ENCODE results near the gene GRM8. TPM values are rescaled to one million over a fixed set of nuclear protein-coding genes. Genes with fewer than 3 reads are reported as not detected.

GRM8 gene
- total RNA-seq, 6 donors from 2014 or later = 0.49 to 6.5 (median 1.8) TPM; not detected in 3

DNA sequence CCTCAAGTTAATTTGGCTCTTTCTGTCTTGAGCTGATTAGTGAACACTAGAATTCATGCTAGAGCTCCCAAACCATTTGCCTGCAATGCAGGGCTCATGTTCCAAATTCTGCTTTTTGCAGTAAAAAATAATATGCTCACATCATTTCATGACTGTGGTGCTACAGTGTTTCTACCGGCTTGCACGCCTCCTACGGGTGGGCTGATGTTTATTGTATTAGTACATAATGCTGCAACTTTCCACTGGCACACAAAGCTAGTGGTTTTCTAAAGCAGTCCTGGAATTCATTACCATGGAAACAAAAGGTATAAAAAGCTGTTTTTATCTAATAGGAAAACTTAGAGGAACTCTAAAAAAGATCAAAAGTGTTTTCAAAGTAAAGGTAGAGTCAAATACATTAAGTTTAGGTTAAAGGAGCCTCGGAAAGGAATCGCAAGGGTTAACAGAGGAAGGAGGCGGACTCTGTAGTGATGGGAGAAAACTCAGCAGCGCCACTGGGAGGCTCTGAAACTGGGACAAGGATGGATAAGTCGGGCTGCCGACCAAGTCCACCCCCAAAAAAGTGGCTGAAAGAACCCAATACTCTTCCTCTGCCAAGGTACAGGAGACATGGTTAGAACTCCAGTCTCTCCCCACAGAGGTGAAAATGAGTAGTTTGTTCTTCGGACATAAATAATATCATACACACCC is 25.9 kb downstream of the GRM8 start:
- no peak overlapping the region for H3K27ac ChIP-seq
- DNase-seq (no peak), ATAC-seq (ENCODE audit: low FRiP score in 2 of 2) (no peak)
- H3K36me3 ChIP-seq = no peaks in the 10 kb centered on the region
- TF ChIP-seq EP300 (IDR thresholded peaks at IDR 0.05) (no peak), POLR2AphosphoS5 (IDR thresholded peaks at IDR 0.05) (no peak), POLR2A (IDR thresholded peaks at IDR 0.05) (no peak)
- TF ChIP-seq, protein P1, sequence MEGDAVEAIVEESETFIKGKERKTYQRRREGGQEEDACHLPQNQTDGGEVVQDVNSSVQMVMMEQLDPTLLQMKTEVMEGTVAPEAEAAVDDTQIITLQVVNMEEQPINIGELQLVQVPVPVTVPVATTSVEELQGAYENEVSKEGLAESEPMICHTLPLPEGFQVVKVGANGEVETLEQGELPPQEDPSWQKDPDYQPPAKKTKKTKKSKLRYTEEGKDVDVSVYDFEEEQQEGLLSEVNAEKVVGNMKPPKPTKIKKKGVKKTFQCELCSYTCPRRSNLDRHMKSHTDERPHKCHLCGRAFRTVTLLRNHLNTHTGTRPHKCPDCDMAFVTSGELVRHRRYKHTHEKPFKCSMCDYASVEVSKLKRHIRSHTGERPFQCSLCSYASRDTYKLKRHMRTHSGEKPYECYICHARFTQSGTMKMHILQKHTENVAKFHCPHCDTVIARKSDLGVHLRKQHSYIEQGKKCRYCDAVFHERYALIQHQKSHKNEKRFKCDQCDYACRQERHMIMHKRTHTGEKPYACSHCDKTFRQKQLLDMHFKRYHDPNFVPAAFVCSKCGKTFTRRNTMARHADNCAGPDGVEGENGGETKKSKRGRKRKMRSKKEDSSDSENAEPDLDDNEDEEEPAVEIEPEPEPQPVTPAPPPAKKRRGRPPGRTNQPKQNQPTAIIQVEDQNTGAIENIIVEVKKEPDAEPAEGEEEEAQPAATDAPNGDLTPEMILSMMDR (IDR thresholded peaks at IDR 0.05) = no peak
- H3K4me1 ChIP-seq = no peaks in the 10 kb centered on the region
- H3K4me3 ChIP-seq = no peak overlapping the region
- H3K9me3 ChIP-seq = no peaks in the 10 kb centered on the region
- no peaks in the 10 kb centered on the region for H3K27me3 ChIP-seq
- WGBS, 2 donors = 37 to 39% methylated on average over 10 of the region's 10 CpGs

DNA sequence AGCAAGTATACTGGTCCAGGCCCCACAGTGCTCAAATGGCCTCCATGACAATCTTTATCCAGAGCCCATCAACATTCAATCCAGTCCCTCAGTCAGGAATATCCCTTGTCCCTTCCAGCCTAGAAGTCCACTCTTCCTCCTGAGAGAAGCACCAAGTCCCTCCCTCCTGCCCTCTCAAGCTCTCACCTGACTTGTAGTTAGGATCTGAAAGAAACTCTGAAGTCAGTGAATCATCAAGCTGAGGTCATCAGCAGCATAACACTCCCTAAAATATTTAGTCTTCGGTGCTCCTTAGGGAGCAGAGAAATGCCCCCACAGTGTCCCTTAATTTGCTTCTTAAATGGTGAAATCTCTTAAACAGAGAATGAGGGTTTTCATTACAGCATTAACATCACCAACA is 31.0 kb downstream of the GRM8 start:
- ATAC-seq (ENCODE audit: low FRiP score in 2 of 2) = no peak
- no peak for DNase-seq
- Histone ChIP-seq H3K4me3 (no peak overlapping the region), H3K9me3 (no peaks in the 10 kb centered on the region), H3K27me3 (no peaks in the 10 kb centered on the region), H3K36me3 (no peaks in the 10 kb centered on the region), H3K4me1 (no peaks in the 10 kb centered on the region), H3K27ac (no peak overlapping the region)
- WGBS, 2 donors = 100% methylated on average over 1 of the region's 1 CpG
- TF ChIP-seq POLR2A (IDR thresholded peaks at IDR 0.05) (no peak), EP300 (IDR thresholded peaks at IDR 0.05) (no peak), POLR2AphosphoS5 (IDR thresholded peaks at IDR 0.05) (no peak)
- TF ChIP-seq, protein P1 (IDR thresholded peaks at IDR 0.05) = no peak

DNA sequence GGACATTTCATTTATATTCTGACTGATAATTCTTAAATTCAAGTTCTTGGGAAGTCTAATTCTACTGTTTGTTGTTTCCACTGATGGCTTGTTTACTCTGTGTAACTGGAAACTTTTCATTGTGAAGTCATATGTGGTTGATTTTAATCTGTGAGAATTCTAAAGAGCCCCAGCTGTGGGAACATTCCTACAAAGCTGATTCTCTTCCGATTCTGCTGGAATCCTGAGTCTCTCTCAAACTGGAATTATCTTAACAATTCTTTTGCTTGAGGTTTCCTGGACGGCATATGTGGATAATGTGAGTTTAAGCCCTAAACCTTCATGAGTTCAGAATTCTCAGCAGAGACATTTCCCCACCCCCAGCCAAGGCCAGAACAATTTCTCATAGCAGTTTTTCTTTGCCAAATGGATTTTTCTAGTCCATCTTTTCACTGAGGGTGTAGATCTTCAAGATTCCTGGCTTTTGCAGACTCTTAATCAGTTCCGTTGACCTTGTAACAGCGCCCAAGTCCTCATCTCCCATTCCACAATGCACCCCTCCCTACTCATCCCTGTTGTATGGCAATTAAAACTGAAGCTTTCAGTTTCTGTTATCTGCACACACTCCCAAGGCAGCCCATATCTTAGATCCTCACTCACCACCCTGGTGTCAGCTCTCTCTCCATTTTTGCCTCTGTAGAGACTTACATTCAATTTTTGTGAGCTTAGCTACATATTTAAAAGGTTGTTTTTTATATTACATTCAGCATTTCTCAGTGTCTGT is 37.6 kb downstream of the GRM8 start:
- Histone ChIP-seq H3K36me3 (no peaks in the 10 kb centered on the region), H3K27me3 (no peaks in the 10 kb centered on the region), H3K9me3 (no peaks in the 10 kb centered on the region), H3K4me3 (no peak overlapping the region), H3K4me1 (no peaks in the 10 kb centered on the region), H3K27ac (no peak overlapping the region)
- 74% methylated on average over 4 of the region's 4 CpGs for WGBS, 2 donors
- TF ChIP-seq POLR2A (IDR thresholded peaks at IDR 0.05) = no peak
- TF ChIP-seq POLR2AphosphoS5 (IDR thresholded peaks at IDR 0.05) = no peak
- TF ChIP-seq, protein P1 (IDR thresholded peaks at IDR 0.05) = no peak
- TF ChIP-seq EP300 (IDR thresholded peaks at IDR 0.05) = no peak
- DNase-seq (no peak), ATAC-seq (ENCODE audit: low FRiP score in 2 of 2) (no peak)

DNA sequence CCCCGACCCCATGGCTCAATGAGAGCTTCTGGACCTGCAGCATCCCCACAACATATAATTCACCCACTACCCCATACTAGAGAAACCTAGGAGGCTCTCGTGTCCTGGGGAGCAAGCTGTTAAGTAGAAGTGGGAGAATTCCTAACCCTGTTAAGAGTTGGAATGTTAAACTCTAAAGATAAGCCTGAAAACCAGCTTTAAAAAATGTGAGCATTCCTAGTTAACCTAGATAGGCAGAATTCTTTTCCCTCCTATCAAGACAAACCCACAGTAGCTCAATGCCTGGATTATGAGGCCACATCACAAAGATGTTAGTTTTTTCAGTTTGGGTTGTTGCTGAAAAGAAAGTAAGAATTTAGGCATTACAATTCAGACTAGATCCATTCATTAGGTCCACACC is 42.9 kb downstream of the GRM8 start:
- TF ChIP-seq POLR2A (IDR thresholded peaks at IDR 0.05) = no peak
- TF ChIP-seq POLR2AphosphoS5 (IDR thresholded peaks at IDR 0.05) = no peak
- no peak for TF ChIP-seq EP300 (IDR thresholded peaks at IDR 0.05)
- TF ChIP-seq, protein P1 (IDR thresholded peaks at IDR 0.05) = no peak
- H3K4me3 ChIP-seq = no peak overlapping the region
- no peaks in the 10 kb centered on the region for H3K36me3 ChIP-seq
- no peak overlapping the region for H3K27ac ChIP-seq
- H3K4me1 ChIP-seq = no peaks in the 10 kb centered on the region
- H3K27me3 ChIP-seq = no peaks in the 10 kb centered on the region
- WGBS, 2 donors = 25 to 49% methylated on average over 2 of the region's 2 CpGs
- no peak for DNase-seq
- ATAC-seq (ENCODE audit: low FRiP score in 2 of 2) = no peak
- no peaks in the 10 kb centered on the region for H3K9me3 ChIP-seq

Data from upper lobe of left lung (tissue), 6 donors.